CD4-positive, alpha-beta T cell (primary cell): ENCODE results near the gene NAPSA. TPM values are rescaled to one million over a fixed set of nuclear protein-coding genes. Genes with fewer than 3 reads are reported as not detected.

Source experiments
- ATAC-seq: fragments of 200-7000 bp; cut with Tn5 transposase; one replicate; pipeline ENCODE4 v1.10.0; 2022; ENCODE audit warnings: mild to moderate bottlenecking; ENCODE audit not compliant: poor library complexity
- CTCF ChIA-PET: fragments of 350-600 bp; sonication (Branson Sonifier 250); formaldehyde crosslinking; loops from one replicate; lab custom pipeline; 2021; ENCODE audit warnings: antibody characterized with exemption, inconsistent platforms; lab: Charles Lee
- POLR2A ChIA-PET: fragments of 350-600 bp; sonication (Branson Sonifier 250); formaldehyde crosslinking; loops from one replicate; lab custom pipeline; 2021; ENCODE audit warnings: antibody characterized with exemption, inconsistent platforms; lab: Charles Lee
- DNase-seq, 14 experiments: peaks; one replicate each; pipeline ENCODE4 v3.0.0-alpha.2; 2013 to 2020; ENCODE audit warnings: mixed read lengths in 2 of 14
- H3K27ac ChIP-seq, 2 donors: one replicate each; pipeline versions ENCODE4 v1.5.1 to v1.7.0; 2013; ENCODE audit warnings: low read length in 2 of 2, low read depth in 1 of 2, mild to moderate bottlenecking in 1 of 2
- H3K27me3 ChIP-seq, 2 experiments: 1 replicate in 1 of 2; 2 replicates in 1 of 2; pipeline versions ENCODE4 v1.6.1 to v1.7.0; 2013; ENCODE audit warnings: low read length in 2 of 2, control low read depth in 1 of 2, mild to moderate bottlenecking in 1 of 2, moderate library complexity in 1 of 2; ENCODE audit not compliant: insufficient read depth in 2 of 2, control insufficient read depth in 1 of 2
- H3K36me3 ChIP-seq: one replicate; pipeline ENCODE4 v1.6.1; 2013; ENCODE audit warnings: low read length, control low read depth; ENCODE audit not compliant: insufficient read depth
- H3K4me1 ChIP-seq: one replicate; pipeline ENCODE4 v1.6.1; 2013; ENCODE audit warnings: low read length, control low read depth; ENCODE audit not compliant: insufficient read depth
- H3K4me3 ChIP-seq: one replicate; pipeline ENCODE4 v1.5.1; 2013; ENCODE audit warnings: mild to moderate bottlenecking, low read length, moderate library complexity
- H3K9me3 ChIP-seq, 2 experiments: 1 replicate in 1 of 2; 2 replicates in 1 of 2; pipeline versions ENCODE4 v1.6.1 to v1.7.0; 2013; ENCODE audit warnings: low read length in 2 of 2, mild to moderate bottlenecking in 2 of 2, control low read depth in 1 of 2, moderate library complexity in 1 of 2; ENCODE audit not compliant: control insufficient read depth in 1 of 2, insufficient read depth in 1 of 2
- H3K27ac Mint-ChIP-seq: one replicate; pipeline ENCODE4 v1.8.0; 2020; ENCODE audit warnings: mixed read lengths
- H3K27me3 Mint-ChIP-seq: one replicate; pipeline ENCODE4 v1.8.0; 2021; ENCODE audit warnings: mixed read lengths
- H3K36me3 Mint-ChIP-seq: one replicate; pipeline ENCODE4 v1.8.0; 2021; ENCODE audit warnings: low read depth, mixed read lengths
- H3K4me1 Mint-ChIP-seq: one replicate; pipeline ENCODE4 v1.8.0; 2021; ENCODE audit warnings: low read depth, mixed read lengths
- H3K4me3 Mint-ChIP-seq: one replicate; pipeline ENCODE4 v1.8.0; 2020; ENCODE audit warnings: mild to moderate bottlenecking, mixed read lengths
- H3K9me3 Mint-ChIP-seq: one replicate; pipeline ENCODE4 v1.8.0; 2020; ENCODE audit warnings: mixed read lengths
- CTCF ChIP-seq: fragments of 200-600 bp; IDR thresholded peaks from one replicate; pipeline ENCODE4 v1.8.0; 2022; ENCODE audit warnings: antibody characterized with exemption, mild to moderate bottlenecking
- intact Hi-C, 2 experiments: fragments of 100-400 bp; cut with DNase I in 1 of 2; cut with micrococcal nuclease in 1 of 2; formaldehyde crosslinking; loops; one replicate each; pipeline versions ENCODE4 v1.15.1 to v1.9.0; 2023 to 2025; cut with DNase I, micrococcal nuclease
- total RNA-seq, 174 experiments: library from RNA in 2 of 174; stranded (reverse) in 2 of 174; gene quantifications; one replicate each; pipeline ENCODE4 v1.2.3 and lab custom pipeline; 2021 to 2026

The NAPSA gene
- total RNA-seq, 2 experiments from 2014 or later, result 0.61 to 0.91 TPM

DNA sequence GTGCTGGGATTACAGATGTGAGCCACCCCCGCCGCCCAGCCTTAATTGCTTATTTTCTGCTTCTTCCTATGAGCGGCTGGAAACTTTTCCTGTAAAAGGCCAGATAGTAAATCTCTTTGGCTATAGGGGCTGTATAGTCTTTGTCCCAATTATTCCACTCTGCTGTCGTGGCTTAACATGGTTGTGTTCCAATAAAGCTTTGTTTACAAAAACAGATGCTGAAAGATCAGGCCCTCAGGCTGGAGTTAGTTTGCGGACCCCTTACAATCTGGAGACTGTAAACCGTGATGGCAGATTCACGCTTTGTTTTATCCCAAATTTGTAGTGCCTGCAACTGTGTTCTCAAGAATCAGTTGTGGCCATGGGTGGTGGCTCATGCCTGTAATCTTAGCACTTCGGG is 47.0 kb downstream of the NAPSA start:
- H3K36me3 ChIP-seq, result no peaks in the 10 kb centered on the region
- H3K9me3 Mint-ChIP-seq, result no peaks in the 10 kb centered on the region
- peaks cover 6% of the 10 kb centered on the region for H3K4me1 ChIP-seq
- TF ChIP-seq CTCF, result no peak
- ATAC-seq (no peak), DNase-seq (no peak)
- CTCF ChIA-PET, result no interaction called here
- H3K27me3 Mint-ChIP-seq, result peaks cover 67% of the 10 kb centered on the region
- no peaks in the 10 kb centered on the region for H3K36me3 Mint-ChIP-seq
- POLR2A ChIA-PET, result no interaction called here
- no peak overlapping the region for H3K27ac ChIP-seq
- no peak overlapping the region for H3K4me3 ChIP-seq
- peaks cover 26 to 40% of the 10 kb centered on the region in 2 experiments for H3K27me3 ChIP-seq
- H3K27ac Mint-ChIP-seq, result no peak overlapping the region
- intact Hi-C loops, result no loop called here
- H3K9me3 ChIP-seq, result peaks cover 0 to 10% of the 10 kb centered on the region in 2 experiments
- H3K4me3 Mint-ChIP-seq, result no peak overlapping the region
- H3K4me1 Mint-ChIP-seq, result peaks cover 19% of the 10 kb centered on the region

GRCh38 chr19:50317115-50317514 is 48.3 kb downstream of the NAPSA start:
- Histone ChIP-seq H3K36me3 (no peaks in the 10 kb centered on the region), H3K4me1 (peaks cover 12% of the 10 kb centered on the region), H3K27ac (no peak overlapping the region), H3K4me3 (no peak overlapping the region), H3K9me3 (peaks cover 0 to 13% of the 10 kb centered on the region in 2 experiments), H3K27me3 (peaks cover 38 to 51% of the 10 kb centered on the region in 2 experiments)
- DNase-seq (peak in 1 of 14 experiments; percentile 10), ATAC-seq (no peak)
- H3K9me3 Mint-ChIP-seq, result no peaks in the 10 kb centered on the region
- ChIA-PET POLR2A (no interaction called here), CTCF (no interaction called here)
- H3K27me3 Mint-ChIP-seq, result peaks cover 73% of the 10 kb centered on the region
- H3K27ac Mint-ChIP-seq, result no peak overlapping the region
- TF ChIP-seq CTCF, result no peak
- H3K4me1 Mint-ChIP-seq, result peaks cover 23% of the 10 kb centered on the region
- no peak overlapping the region for H3K4me3 Mint-ChIP-seq
- no peaks in the 10 kb centered on the region for H3K36me3 Mint-ChIP-seq
- intact Hi-C loops, result no loop called here

DNA sequence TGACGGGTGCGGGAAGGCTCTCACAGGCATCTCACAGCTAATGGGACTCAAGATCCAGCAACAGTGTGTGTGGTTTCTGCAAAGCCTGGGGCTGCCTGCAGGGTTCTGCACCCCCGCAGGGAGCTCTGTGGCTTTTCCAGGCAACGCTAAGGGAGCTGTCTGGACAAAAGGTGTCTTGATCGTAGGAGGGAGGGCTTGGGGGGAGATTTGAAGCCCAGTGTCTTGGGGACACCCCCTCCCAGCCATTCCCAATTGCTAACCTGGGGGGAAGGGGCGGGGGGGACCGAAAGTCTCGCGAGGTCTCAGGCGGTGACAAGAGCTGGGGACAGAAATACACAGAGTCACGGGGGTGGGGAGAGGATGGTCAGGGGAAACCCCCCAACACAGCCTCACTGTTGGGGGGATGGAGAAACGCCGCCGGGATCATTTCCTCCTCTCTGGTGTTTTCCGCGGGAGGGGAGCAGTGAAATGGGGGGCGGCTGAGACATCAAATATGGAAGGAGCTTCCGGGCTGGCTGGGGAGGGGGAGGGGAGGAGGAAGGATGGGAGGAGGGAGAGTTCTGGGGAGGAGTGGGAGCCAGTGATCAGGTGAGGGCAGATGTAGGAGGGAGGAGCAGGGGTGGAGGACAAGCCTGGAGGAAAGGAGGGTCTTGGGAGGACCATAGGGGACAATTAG is 49.5 kb downstream of the NAPSA start:
- ChIA-PET CTCF (no interaction called here), POLR2A (no interaction called here)
- peak overlapping the region; percentile 12 for H3K4me3 ChIP-seq
- Mint-ChIP-seq H3K36me3 (no peaks in the 10 kb centered on the region), H3K27me3 (peaks cover 79% of the 10 kb centered on the region), H3K4me3 (peak overlapping the region; percentile 51), H3K9me3 (no peaks in the 10 kb centered on the region), H3K4me1 (peaks cover 23% of the 10 kb centered on the region), H3K27ac (no peak overlapping the region)
- no peak for ATAC-seq
- H3K9me3 ChIP-seq, result peaks cover 0 to 9% of the 10 kb centered on the region in 2 experiments
- peaks cover 48 to 62% of the 10 kb centered on the region in 2 experiments for H3K27me3 ChIP-seq
- H3K27ac ChIP-seq, result no peak overlapping the region
- peak in 2 of 14 experiments; percentile 38 to 50 for DNase-seq
- H3K36me3 ChIP-seq, result no peaks in the 10 kb centered on the region
- intact Hi-C loops, result no loop called here
- peaks cover 12% of the 10 kb centered on the region for H3K4me1 ChIP-seq
- no peak for TF ChIP-seq CTCF
